ENCODE data around the gene EFCAB6.

DNA sequence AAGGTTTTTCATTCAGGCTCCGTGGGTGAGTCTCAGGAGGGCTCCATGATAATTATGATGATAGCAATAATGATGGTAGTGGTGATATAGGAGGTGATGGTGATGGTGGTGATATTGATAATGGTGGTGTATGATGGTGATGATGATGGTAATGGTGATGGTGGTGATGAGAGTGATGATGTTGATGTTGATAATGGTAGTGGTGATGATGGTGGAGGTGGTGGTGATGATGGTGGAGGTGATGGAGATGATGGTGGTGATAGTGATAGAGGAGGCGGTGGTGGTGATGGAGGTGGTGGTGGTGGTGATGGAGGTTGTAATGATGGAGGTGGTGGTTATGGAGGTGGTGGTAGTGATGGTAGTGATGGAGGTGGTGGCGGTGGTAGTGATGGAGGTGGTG lies 320.9 kb downstream of the EFCAB6 start:
- TF ChIP-seq POLR2AphosphoS5 (IDR thresholded peaks at IDR 0.05) (no peak), POLR2A (IDR thresholded peaks at IDR 0.05) (no peak), EP300 (IDR thresholded peaks at IDR 0.05) (no peak)
- TF ChIP-seq, protein P1, sequence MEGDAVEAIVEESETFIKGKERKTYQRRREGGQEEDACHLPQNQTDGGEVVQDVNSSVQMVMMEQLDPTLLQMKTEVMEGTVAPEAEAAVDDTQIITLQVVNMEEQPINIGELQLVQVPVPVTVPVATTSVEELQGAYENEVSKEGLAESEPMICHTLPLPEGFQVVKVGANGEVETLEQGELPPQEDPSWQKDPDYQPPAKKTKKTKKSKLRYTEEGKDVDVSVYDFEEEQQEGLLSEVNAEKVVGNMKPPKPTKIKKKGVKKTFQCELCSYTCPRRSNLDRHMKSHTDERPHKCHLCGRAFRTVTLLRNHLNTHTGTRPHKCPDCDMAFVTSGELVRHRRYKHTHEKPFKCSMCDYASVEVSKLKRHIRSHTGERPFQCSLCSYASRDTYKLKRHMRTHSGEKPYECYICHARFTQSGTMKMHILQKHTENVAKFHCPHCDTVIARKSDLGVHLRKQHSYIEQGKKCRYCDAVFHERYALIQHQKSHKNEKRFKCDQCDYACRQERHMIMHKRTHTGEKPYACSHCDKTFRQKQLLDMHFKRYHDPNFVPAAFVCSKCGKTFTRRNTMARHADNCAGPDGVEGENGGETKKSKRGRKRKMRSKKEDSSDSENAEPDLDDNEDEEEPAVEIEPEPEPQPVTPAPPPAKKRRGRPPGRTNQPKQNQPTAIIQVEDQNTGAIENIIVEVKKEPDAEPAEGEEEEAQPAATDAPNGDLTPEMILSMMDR (IDR thresholded peaks at IDR 0.05), result no peak
